Prostate gland (tissue), 2 donors: ENCODE data around the gene PTPRG. TPM values are rescaled to one million over a fixed set of nuclear protein-coding genes. Genes with fewer than 3 reads are reported as not detected.

Source experiments
- DNase-seq: peaks from one replicate; pipeline ENCODE4 v3.0.0-alpha.2; 2019; ENCODE audit warnings: low spot score
- H3K27ac ChIP-seq, 2 donors: fragments of 200-600 bp; sonication (generic); 2 replicates each; pipeline ENCODE4 v1.5.1; 2017 to 2019
- H3K27me3 ChIP-seq: fragments of 200-600 bp; sonication (generic); replicated peaks from 2 replicates; pipeline ENCODE4 v1.5.1; 2019; ENCODE audit not compliant: insufficient read depth
- H3K36me3 ChIP-seq, 2 donors: fragments of 200-600 bp; sonication (generic); 1 replicate in 1 of 2; 2 replicates in 1 of 2; pipeline versions ENCODE4 v1.5.1 to v1.8.1; 2017 to 2019
- H3K4me1 ChIP-seq: fragments of 200-600 bp; sonication (generic); replicated peaks from 2 replicates; pipeline ENCODE4 v1.5.1; 2019
- H3K4me3 ChIP-seq, 2 donors: fragments of 200-600 bp; sonication (generic); 2 replicates each; pipeline ENCODE4 v1.5.1; 2017 to 2019
- H3K9me3 ChIP-seq: fragments of 200-600 bp; sonication (generic); 2 replicates; pipeline ENCODE4 v1.5.1; 2017
- CTCF ChIP-seq, 4 experiments: fragments of 200-600 bp in 2 of 4; fragments of 450-650 bp in 2 of 4; sonication (generic) in 2 of 4; IDR thresholded peaks; 1 replicate in 3 of 4; 2 replicates in 1 of 4; pipeline ENCODE4 v1.5.1; 2016 to 2019; ENCODE audit warnings: antibody characterized with exemption in 4 of 4, mild to moderate bottlenecking in 2 of 4, moderate library complexity in 2 of 4
- POLR2A ChIP-seq: fragments of 450-650 bp; IDR thresholded peaks from one replicate; pipeline ENCODE4 v1.6.1; 2016; ENCODE audit warnings: antibody characterized with exemption, mild to moderate bottlenecking
- POLR2AphosphoS5 ChIP-seq: sonication (generic); formaldehyde crosslinking; IDR thresholded peaks from one replicate; pipeline ENCODE4 v1.6.1; 2017; ENCODE audit warnings: antibody characterized with exemption
- WGBS: methylation state at CpG from one replicate; pipeline ENCODE4 v1.1.5; 2018; 5-methylcytosine and 5-hydroxymethylcytosine counted together
- intact Hi-C: fragments of 100-400 bp; cut with DNase I; formaldehyde crosslinking; loops from one replicate; pipeline ENCODE4 v1.14.2; 2022
- total RNA-seq, 2 donors: library from RNA; depleted of rRNA; stranded (reverse); fragments of >200 nt; gene quantifications; one replicate each; pipeline ENCODE4 v1.1.0, GENCODE V29; 2016

The PTPRG gene
- total RNA-seq, 2 donors from 2014 or later = 22.0 to 78.6 TPM

- WGBS = 91% methylated on average over 2 of the region's 2 CpGs
- DNase-seq = no peak
Observed at GRCh38 chr3:61687206-61687605, 125.8 kb downstream of the PTPRG start.

GRCh38 chr3:61687663-61688306, 126.4 kb downstream of the PTPRG start:
- no peaks in the 10 kb centered on the region for H3K36me3 ChIP-seq
- intact Hi-C loops = no loop called here
- H3K27ac ChIP-seq = no peak overlapping the region
- H3K4me3 ChIP-seq = no peak overlapping the region
- no peak for DNase-seq
- H3K9me3 ChIP-seq = no peaks in the 10 kb centered on the region
- TF ChIP-seq POLR2A = no peak
- no peak for TF ChIP-seq CTCF (IDR thresholded peaks at IDR 0.05)
- TF ChIP-seq POLR2AphosphoS5 = no peak
- WGBS = 79% methylated on average over 5 of the region's 5 CpGs
- H3K4me1 ChIP-seq = no peaks in the 10 kb centered on the region
- no peaks in the 10 kb centered on the region for H3K27me3 ChIP-seq

More at GRCh38 chr3:61687206-61687605, 125.8 kb downstream of the PTPRG start:
- intact Hi-C loops = no loop called here
- no peak overlapping the region for H3K4me3 ChIP-seq
- no peaks in the 10 kb centered on the region for H3K27me3 ChIP-seq
- no peaks in the 10 kb centered on the region for H3K9me3 ChIP-seq
- no peak overlapping the region for H3K27ac ChIP-seq
- TF ChIP-seq POLR2AphosphoS5 (no peak), POLR2A (no peak), CTCF (IDR thresholded peaks at IDR 0.05) (no peak)
- H3K36me3 ChIP-seq = no peaks in the 10 kb centered on the region
- H3K4me1 ChIP-seq = no peaks in the 10 kb centered on the region

GRCh38 chr3:61688307-61688984, 127.1 kb downstream of the PTPRG start:
- WGBS = 91% methylated on average over 13 of the region's 13 CpGs
- TF ChIP-seq POLR2AphosphoS5 (no peak), POLR2A (no peak), CTCF (IDR thresholded peaks at IDR 0.05) (no peak)
- Histone ChIP-seq H3K27ac (no peak overlapping the region), H3K9me3 (no peaks in the 10 kb centered on the region), H3K4me1 (no peaks in the 10 kb centered on the region), H3K4me3 (no peak overlapping the region), H3K27me3 (no peaks in the 10 kb centered on the region), H3K36me3 (no peaks in the 10 kb centered on the region)
- no peak for DNase-seq
- intact Hi-C loops = no loop called here

- Histone ChIP-seq H3K9me3 (no peaks in the 10 kb centered on the region), H3K4me3 (no peak overlapping the region), H3K27me3 (no peaks in the 10 kb centered on the region), H3K27ac (no peak overlapping the region), H3K4me1 (no peaks in the 10 kb centered on the region), H3K36me3 (no peaks in the 10 kb centered on the region)
- intact Hi-C loops = no loop called here
- WGBS = 92% methylated on average over 5 of the region's 5 CpGs
- no peak for TF ChIP-seq POLR2AphosphoS5
- no peak for TF ChIP-seq POLR2A
- TF ChIP-seq CTCF (IDR thresholded peaks at IDR 0.05) = no peak
- no peak for DNase-seq
Observed at GRCh38 chr3:61690016-61690415, 128.6 kb downstream of the PTPRG start.

- H3K36me3 ChIP-seq = no peaks in the 10 kb centered on the region
- TF ChIP-seq POLR2AphosphoS5 = no peak
- no peak for TF ChIP-seq POLR2A
- TF ChIP-seq CTCF (IDR thresholded peaks at IDR 0.05) = no peak
- no peak for DNase-seq
- H3K9me3 ChIP-seq = no peaks in the 10 kb centered on the region
- H3K4me3 ChIP-seq = no peak overlapping the region
- 81% methylated on average over 2 of the region's 2 CpGs for WGBS
- no peaks in the 10 kb centered on the region for H3K4me1 ChIP-seq
- H3K27me3 ChIP-seq = no peaks in the 10 kb centered on the region
- no peak overlapping the region for H3K27ac ChIP-seq
- intact Hi-C loops = no loop called here
Observed at GRCh38 chr3:61691466-61691865, 130.1 kb downstream of the PTPRG start.
